IMR-90 (cell line): ENCODE data around the gene INSL3.

ENCODE experiments used
- CEBPB ChIP-seq: IDR thresholded peaks from 2 replicates; pipeline ENCODE4 v1.6.1; 2012; ENCODE audit warnings: low read depth, low read length, improper control_type of control experiment
- CHD1 ChIP-seq: IDR thresholded peaks from 2 replicates; pipeline ENCODE4 v1.6.1; 2012; ENCODE audit warnings: low read depth, low read length, improper control_type of control experiment
- CTCF ChIP-seq: conservative IDR thresholded peaks from 2 replicates; pipeline ENCODE4 v1.5.1; 2012; ENCODE audit warnings: mild to moderate bottlenecking, low read depth, low read length, improper control_type of control experiment
- FOS ChIP-seq: fragments of 150-350 bp; IDR thresholded peaks from 2 replicates; pipeline ENCODE4 v1.6.1; 2016; ENCODE audit warnings: low read depth, low read length
- MAZ ChIP-seq: IDR thresholded peaks from 2 replicates; pipeline ENCODE4 v1.6.1; 2012; ENCODE audit warnings: low read depth, mild to moderate bottlenecking, low read length, improper control_type of control experiment, moderate library complexity, borderline replicate concordance
- MXI1 ChIP-seq: IDR thresholded peaks from 2 replicates; pipeline ENCODE4 v1.6.1; 2012; ENCODE audit warnings: low read depth, mild to moderate bottlenecking, low read length, moderate library complexity, borderline replicate concordance
- POLR2A ChIP-seq: IDR thresholded peaks from 2 replicates; pipeline ENCODE4 v1.6.1; 2012; ENCODE audit warnings: mild to moderate bottlenecking, low read depth, low read length
- RAD21 ChIP-seq: IDR thresholded peaks from 2 replicates; pipeline ENCODE4 v1.6.1; 2012; ENCODE audit warnings: low read length, improper control_type of control experiment
- RCOR1 ChIP-seq: IDR thresholded peaks from 2 replicates; pipeline ENCODE4 v1.6.1; 2012; ENCODE audit warnings: mild to moderate bottlenecking, low read length, improper control_type of control experiment; ENCODE audit not compliant: insufficient replicate concordance
- RFX5 ChIP-seq: IDR thresholded peaks from 2 replicates; pipeline ENCODE4 v1.8.0; 2012; ENCODE audit warnings: low read depth, mild to moderate bottlenecking, low read length, moderate library complexity
- SMC3 ChIP-seq: fragments of 150-350 bp; IDR thresholded peaks from 2 replicates; pipeline ENCODE4 v1.6.1; 2016; ENCODE audit warnings: low read depth, mild to moderate bottlenecking, antibody characterized with exemption, low read length, moderate library complexity
- USF2 ChIP-seq: fragments of 150-350 bp; IDR thresholded peaks from 2 replicates; pipeline ENCODE4 v1.6.1; 2017; ENCODE audit warnings: mild to moderate bottlenecking, antibody characterized with exemption, low read length, low read depth

- TF ChIP-seq CTCF (no peak), POLR2A (no peak), RFX5 (no peak), FOS (no peak), CEBPB (no peak), RAD21 (no peak), USF2 (no peak), MAZ (no peak), RCOR1 (no peak), SMC3 (no peak), CHD1 (no peak), MXI1 (no peak)
Observed at GRCh38 chr19:17846146-17846545, 24.8 kb upstream of the INSL3 start.
